ENCODE measurements around the gene TBC1D22A. TPM values are rescaled to one million over a fixed set of nuclear protein-coding genes. Genes with fewer than 3 reads are reported as not detected.

The TBC1D22A gene
- polyA plus RNA-seq, 1 of the 3 experiments (the other 2 are of a cell fraction) = 16.5 TPM

GRCh38 chr22:47219789-47220188, 457.3 kb downstream of the TBC1D22A start:
- H3K36me3 ChIP-seq (replicated peaks in 1 of 2; ENCODE audit: control insufficient read depth in 1 of 2, insufficient read depth in 2 of 2, low read length in 1 of 2) = no peaks in the 10 kb centered on the region
- peaks cover 0 to 7% of the 10 kb centered on the region in 2 experiments; a peak in 2 of 4 replicates for H3K4me1 ChIP-seq (ENCODE audit: control insufficient read depth in 1 of 2, insufficient read depth in 2 of 2, low read depth in 1 of 2, low read length in 1 of 2)
- no peaks in the 10 kb centered on the region for H4K20me1 ChIP-seq (ENCODE audit: insufficient read depth)
- H3K9ac ChIP-seq = no peak overlapping the region
- TF ChIP-seq USF1 (IDR thresholded peaks at IDR 0.05; ENCODE audit: borderline replicate concordance, low read depth) (no peak), TEAD4 (IDR thresholded peaks at IDR 0.05; ENCODE audit: borderline replicate concordance, insufficient read depth) (no peak), NRF1 (IDR thresholded peaks at IDR 0.05; ENCODE audit: low read depth, low read length) (no peak), TAF1 (IDR thresholded peaks at IDR 0.05; ENCODE audit: borderline replicate concordance, low read depth, low read length) (no peak), SIN3A (IDR thresholded peaks at IDR 0.05; ENCODE audit: borderline replicate concordance, low read depth, low read length) (no peak), SMC3 (IDR thresholded peaks at IDR 0.05; ENCODE audit: low read depth, low read length) (no peak)
- H2AFZ ChIP-seq (ENCODE audit: low read depth) = no peak overlapping the region
- H3K27ac ChIP-seq (ENCODE audit: low read depth in 2 of 2, low read length in 1 of 2) = no peak overlapping the region
- CTCF ChIA-PET = interaction anchor here (0.7 kb wide), 1 partner anchor 193 kb away, joined by 3 read pairs; no protein-coding TSS in a partner anchor
- H3K9me2 ChIP-seq = no peaks in the 10 kb centered on the region
- 82% methylated on average over 4 of the region's 10 CpGs for WGBS (ENCODE audit: low lambda C conversion rate)
- no peaks in the 10 kb centered on the region for H3K27me3 ChIP-seq (ENCODE audit: insufficient read depth)
- POLR2A ChIA-PET = no interaction called here
- DNase-seq = no peak
- H3K9me3 ChIP-seq = no peaks in the 10 kb centered on the region
- no peak overlapping the region for H3K4me2 ChIP-seq
- peaks cover 6% of the 10 kb centered on the region for H3F3A ChIP-seq (replicated peaks; ENCODE audit: insufficient read depth)
- no peak overlapping the region for H3K4me3 ChIP-seq (ENCODE audit: low read depth in 2 of 2, low read length in 1 of 2)
- H3K79me2 ChIP-seq (ENCODE audit: insufficient read depth) = no peaks in the 10 kb centered on the region

- no peaks in the 10 kb centered on the region for H3K9me2 ChIP-seq
- 37% methylated on average over 5 of the region's 5 CpGs for WGBS (ENCODE audit: low lambda C conversion rate)
- H3K9me3 ChIP-seq = no peaks in the 10 kb centered on the region
- H3K4me2 ChIP-seq = no peak overlapping the region
- TF ChIP-seq USF1 (IDR thresholded peaks at IDR 0.05; ENCODE audit: borderline replicate concordance, low read depth) = no peak
- TF ChIP-seq TCF12 (IDR thresholded peaks at IDR 0.05) = no peak
- TF ChIP-seq FOXM1 (IDR thresholded peaks at IDR 0.05; ENCODE audit: low read depth) = no peak
- no peak for TF ChIP-seq ELF1 (IDR thresholded peaks at IDR 0.05)
- no peak for TF ChIP-seq RAD21 (IDR thresholded peaks at IDR 0.05; ENCODE audit: low read length)
- TF ChIP-seq, protein P1, sequence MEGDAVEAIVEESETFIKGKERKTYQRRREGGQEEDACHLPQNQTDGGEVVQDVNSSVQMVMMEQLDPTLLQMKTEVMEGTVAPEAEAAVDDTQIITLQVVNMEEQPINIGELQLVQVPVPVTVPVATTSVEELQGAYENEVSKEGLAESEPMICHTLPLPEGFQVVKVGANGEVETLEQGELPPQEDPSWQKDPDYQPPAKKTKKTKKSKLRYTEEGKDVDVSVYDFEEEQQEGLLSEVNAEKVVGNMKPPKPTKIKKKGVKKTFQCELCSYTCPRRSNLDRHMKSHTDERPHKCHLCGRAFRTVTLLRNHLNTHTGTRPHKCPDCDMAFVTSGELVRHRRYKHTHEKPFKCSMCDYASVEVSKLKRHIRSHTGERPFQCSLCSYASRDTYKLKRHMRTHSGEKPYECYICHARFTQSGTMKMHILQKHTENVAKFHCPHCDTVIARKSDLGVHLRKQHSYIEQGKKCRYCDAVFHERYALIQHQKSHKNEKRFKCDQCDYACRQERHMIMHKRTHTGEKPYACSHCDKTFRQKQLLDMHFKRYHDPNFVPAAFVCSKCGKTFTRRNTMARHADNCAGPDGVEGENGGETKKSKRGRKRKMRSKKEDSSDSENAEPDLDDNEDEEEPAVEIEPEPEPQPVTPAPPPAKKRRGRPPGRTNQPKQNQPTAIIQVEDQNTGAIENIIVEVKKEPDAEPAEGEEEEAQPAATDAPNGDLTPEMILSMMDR (IDR thresholded peaks at IDR 0.05) = no peak
- no peak for TF ChIP-seq MEF2A (IDR thresholded peaks at IDR 0.05; ENCODE audit: borderline replicate concordance, low read depth)
- DNase-seq = no peak
- H4K20me1 ChIP-seq (ENCODE audit: insufficient read depth) = no peaks in the 10 kb centered on the region
- H3K27me3 ChIP-seq (ENCODE audit: insufficient read depth) = no peaks in the 10 kb centered on the region
- H3K4me3 ChIP-seq (ENCODE audit: low read depth in 2 of 2, low read length in 1 of 2) = no peak overlapping the region
- CTCF ChIA-PET = no interaction called here
- peaks cover 0 to 7% of the 10 kb centered on the region in 2 experiments; a peak in 2 of 4 replicates for H3K4me1 ChIP-seq (ENCODE audit: control insufficient read depth in 1 of 2, insufficient read depth in 2 of 2, low read depth in 1 of 2, low read length in 1 of 2)
- POLR2A ChIA-PET = no interaction called here
- H3K27ac ChIP-seq (ENCODE audit: low read depth in 2 of 2, low read length in 1 of 2) = no peak overlapping the region
- no peaks in the 10 kb centered on the region for H3K79me2 ChIP-seq (ENCODE audit: insufficient read depth)
- H3K9ac ChIP-seq = no peak overlapping the region
- peaks cover 6% of the 10 kb centered on the region for H3F3A ChIP-seq (replicated peaks; ENCODE audit: insufficient read depth)
- no peak overlapping the region for H2AFZ ChIP-seq (ENCODE audit: low read depth)
- H3K36me3 ChIP-seq (replicated peaks in 1 of 2; ENCODE audit: control insufficient read depth in 1 of 2, insufficient read depth in 2 of 2, low read length in 1 of 2) = no peaks in the 10 kb centered on the region
Measured at GRCh38 chr22:47220752-47221151, 458.3 kb downstream of the TBC1D22A start.
